Activated CD4-positive, CD25-positive, alpha-beta regulatory T cell (primary cell): Measurements from ENCODE around the gene TMEM198.

Source experiments
- DNase-seq, 4 experiments: peaks; one replicate each; lab custom pipeline; 2025; lab: John Stamatoyannopoulos, UW

Gene TMEM198

DNA sequence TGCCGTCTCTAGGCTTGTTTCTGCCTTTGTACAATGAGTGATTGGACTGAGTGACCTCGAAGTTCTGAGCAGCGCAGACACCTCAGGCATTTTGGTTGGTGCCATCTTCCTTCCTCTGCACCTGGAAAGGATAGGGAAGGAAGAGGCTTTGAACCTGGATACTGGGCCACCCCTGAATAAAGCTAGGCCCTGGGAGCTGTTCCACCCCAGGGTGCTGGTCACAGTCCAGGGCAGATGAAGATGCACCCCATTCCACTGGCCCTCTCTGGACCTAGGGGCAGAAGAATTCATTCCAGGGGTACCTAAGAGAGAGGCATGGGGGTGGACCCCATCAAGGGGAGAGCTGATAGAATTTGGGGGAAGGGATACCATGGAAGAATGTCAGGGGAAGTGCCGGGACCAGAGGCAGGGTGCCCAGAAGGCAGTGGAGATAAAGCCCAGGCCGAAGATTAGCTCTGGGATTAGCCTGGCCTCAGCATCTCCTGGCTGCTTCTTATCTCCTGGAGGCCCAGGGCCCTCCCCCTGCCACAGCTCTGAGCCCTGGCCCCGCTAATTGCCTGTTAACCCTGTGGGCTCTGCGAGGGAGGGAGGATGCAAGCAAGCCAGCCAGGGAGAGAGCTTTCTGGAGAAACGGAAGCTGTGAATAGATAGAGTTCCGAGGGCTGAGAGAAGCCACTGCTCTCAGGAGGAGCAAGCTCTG is 18.1 kb upstream of the TMEM198 start:
- DNase-seq = no peak

DNA sequence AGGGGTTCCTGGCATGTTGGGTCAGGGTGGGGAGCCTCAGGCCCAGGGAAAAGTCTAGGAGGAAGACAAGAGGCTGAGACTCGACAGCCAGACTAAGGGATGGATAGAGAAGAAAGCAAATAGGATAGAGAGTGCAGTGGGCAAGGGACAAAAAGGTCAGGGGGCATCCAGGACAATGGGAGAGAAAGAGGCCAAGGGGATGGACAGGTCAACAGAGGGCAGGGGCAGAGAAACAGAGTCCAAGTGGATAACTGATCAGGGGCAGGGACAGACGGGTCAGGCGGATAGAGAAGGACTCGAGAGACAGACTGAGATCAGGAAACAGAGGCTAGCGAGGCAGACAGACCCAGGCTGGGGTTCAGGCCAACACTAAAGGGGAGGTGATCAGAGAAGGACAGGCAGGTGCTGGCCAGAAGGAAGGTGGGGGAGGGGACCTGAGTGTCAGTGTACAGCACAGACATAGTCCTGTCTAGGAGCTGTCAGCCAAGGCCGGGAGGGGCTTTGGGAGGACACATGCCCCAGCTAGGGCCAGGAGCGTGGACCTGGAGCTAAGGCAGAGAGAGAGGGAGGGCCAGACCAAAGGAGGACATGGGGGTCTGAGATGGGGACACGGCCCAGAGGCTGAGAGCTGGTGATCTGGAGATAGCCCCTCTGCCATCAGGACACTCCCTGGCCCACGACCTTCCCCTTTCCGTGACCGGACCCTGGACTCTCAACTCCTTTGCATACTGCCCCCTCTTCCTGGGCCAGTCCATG is 17.3 kb upstream of the TMEM198 start:
- no peak for DNase-seq

GRCh38 chr2:219527076-219527394 is 16.8 kb upstream of the TMEM198 start:
- no peak for DNase-seq

DNA sequence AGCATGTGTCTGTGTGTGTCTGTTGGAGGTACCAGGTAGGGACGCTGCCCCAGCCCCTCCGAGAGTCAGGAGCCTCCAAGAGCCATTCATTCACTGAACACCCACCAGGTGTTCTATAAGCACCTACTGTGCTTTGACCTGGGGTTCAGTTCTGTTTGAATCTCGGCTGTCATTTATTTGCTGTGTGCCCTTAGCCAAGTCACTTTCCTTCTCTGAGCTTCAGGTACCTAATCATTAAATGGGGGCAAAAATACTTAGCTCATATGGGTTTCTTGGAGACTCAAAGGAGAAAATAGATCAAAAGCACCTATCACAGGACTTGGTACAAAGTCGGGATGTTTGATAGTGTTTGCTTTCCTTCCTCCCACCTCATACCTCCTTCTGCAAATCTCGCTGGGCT is 16.4 kb upstream of the TMEM198 start:
- no peak for DNase-seq

DNA sequence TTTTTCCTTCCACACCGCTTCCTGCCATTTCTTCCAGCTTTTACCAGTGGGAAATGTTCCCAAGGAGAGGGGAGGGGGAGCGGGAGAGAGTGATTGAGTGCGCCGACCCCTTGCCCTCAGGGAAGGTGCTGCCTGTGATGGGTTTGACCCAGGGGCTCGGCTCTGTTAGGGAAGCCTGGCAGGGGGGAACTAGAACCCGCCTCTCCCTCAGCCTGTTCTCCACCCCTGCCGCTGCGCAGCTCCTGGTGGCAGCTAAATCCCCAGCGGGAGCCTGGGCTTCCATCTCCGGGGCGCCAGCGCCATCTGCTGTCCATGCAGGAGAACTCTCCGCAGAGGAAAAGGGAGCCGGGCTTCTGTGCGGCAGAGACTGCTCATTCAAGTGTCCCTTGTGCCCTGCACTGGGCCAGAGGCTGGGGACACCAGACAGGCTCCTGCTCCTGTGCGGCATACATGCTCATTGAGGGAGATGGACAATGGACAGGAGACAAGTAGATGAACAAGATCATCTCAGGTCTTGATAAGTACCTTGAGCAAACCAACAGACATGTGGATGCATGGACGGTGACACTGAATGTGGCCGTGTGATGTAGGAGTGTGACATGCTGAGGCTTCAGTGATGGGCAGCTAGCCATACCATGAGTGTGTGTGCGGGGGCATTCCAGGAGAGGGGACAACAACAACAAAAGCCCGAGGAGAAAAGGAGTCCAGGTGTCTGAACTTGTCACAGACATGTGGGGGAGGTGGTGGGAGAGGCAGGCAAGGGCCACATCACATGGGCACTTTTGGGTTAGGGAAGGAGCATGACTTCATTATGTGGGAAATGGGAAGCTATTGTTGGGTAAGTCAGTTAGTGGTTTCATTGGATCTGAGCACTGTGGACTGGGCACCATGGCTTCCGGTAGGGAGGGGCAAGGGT is 13.5 kb upstream of the TMEM198 start:
- peak; percentile 70 to 80 (median 76) for DNase-seq

DNA sequence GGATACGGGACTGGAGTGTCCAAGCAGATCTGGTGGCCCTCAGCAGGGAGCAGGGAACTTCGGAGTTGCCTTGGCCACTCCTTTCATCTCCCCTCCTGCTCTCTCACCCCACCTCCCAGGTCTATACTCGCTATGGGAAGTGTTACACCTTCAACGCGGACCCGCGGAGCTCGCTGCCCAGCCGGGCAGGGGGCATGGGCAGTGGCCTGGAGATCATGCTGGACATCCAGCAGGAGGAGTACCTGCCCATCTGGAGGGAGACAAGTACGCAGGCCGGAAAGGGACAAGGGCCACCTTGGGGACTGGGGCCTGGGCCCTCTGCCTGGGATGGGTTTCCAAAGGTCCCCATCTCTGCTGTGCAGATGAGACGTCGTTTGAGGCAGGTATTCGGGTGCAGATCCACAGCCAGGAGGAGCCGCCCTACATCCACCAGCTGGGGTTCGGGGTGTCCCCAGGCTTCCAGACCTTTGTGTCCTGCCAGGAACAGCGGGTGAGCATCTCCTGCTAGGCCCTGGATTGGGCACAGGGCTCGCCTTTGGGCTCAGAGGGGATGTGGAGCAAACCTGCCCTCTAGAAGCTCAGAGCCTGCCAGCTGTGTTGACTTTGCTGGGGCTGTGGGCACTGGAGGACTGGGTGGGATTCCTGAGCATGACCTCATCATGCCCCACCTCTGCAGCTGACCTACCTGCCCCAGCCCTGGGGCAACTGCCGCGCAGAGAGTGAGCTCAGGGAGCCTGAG is 12.0 kb upstream of the TMEM198 start:
- no peak for DNase-seq

- DNase-seq = no peak
Observed at GRCh38 chr2:219532378-219532649, 11.5 kb upstream of the TMEM198 start.

GRCh38 chr2:219533930-219534661 is 9.7 kb upstream of the TMEM198 start:
- DNase-seq = no peak

- DNase-seq = no peak
Observed at GRCh38 chr2:219536425-219536824, 7.4 kb upstream of the TMEM198 start.

- DNase-seq = no peak
Observed at GRCh38 chr2:219536967-219537366, 6.9 kb upstream of the TMEM198 start.

GRCh38 chr2:219537657-219538488 is 6.0 kb upstream of the TMEM198 start:
- no peak for DNase-seq

GRCh38 chr2:219538504-219538951 is 5.3 kb upstream of the TMEM198 start:
- DNase-seq = no peak

- DNase-seq = no peak
Observed at GRCh38 chr2:219538956-219539788, 4.7 kb upstream of the TMEM198 start.

DNA sequence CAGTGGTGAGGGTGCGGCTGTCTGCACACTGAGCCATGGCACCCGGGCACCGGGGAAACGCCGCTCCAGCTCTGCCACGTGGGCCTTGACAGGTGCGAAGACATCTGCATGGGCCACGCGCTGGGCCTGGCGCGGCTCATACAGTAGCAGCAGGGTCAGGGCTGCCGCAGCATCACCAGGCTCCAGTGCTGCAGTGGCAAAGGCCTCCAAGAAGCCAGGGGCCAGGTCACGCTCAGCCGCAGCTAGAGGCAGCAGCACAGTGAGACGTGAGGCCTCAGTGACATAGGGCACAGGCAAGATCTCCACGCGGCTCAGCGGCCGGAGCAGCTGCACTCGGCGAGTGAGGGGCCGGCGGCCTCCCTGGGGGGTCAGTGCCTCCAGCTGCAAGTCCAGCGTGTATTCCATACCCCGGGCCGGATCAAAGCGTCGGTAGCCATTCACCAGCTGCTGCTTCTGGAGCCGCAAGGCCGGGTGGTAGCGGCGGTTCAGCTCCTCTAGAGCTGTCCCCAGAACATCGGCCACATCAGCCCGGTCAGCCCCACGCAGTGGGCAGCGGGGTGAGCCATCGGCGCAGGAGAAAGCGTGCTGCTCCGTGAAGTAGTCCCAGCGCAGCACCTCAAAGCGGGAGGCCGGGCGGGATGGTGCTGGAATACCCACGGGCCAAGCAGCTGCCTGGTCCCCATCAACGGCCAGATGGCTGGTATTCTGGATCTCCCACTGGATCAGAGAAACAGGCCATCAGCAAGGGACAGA is 3.7 kb upstream of the TMEM198 start:
- no peak for DNase-seq

GRCh38 chr2:219540784-219541504 is 2.9 kb upstream of the TMEM198 start:
- no peak for DNase-seq

- peak; percentile 62 to 84 (median 74) for DNase-seq
Observed at GRCh38 chr2:219541611-219542180, 2.1 kb upstream of the TMEM198 start.

DNA sequence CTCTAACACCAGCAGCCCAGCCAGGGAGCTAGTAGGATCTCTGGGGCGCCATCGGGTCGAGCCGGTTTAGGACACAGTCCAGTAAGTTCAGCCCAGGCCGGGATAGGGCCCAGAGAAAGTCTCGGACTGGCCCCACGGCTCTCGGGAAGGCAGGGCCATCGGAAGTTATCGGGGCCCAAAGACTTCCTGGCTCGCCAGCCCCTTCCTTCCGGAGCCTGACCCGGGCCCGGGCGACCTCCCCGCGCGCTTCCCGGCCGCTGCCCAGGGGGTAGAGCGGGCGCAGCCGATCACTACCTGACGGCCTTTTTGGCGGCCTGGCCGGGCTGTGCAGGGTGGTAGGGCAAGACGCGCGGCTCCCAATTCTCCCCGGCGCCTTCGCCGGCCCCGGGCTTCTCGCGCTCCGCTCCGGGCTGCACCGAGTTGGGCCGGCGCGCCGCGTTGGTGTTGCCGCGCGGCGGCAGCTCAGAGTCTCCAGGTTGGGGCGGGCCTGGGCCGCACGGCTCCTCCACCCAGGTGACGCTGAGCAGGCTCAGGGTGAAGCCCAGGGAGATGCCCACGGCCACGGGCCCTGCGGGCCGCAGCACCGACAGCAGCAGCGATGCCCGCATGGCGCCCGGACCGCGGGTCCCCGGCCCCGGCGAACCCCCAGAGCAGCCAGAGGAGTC is 765 bp upstream of the TMEM198 start:
- DNase-seq = peak in 1 of 4 experiments; percentile 37
